Measurements from ENCODE around the gene CBLL1. TPM values are rescaled to one million over a fixed set of nuclear protein-coding genes. Genes with fewer than 3 reads are reported as not detected.

The CBLL1 gene
- total RNA-seq, 1 donor from 2014 or later: 18.9 TPM

Other genes starting within 250 kb of the CBLL1 start
- 34.7 and 59.9 TPM in 2 replicates for gene COG5, start 180.2 kb upstream of the CBLL1 start, total RNA-seq
- gene DUS4L, start 180.2 kb upstream of the CBLL1 start, total RNA-seq: 4.9 and 6.1 TPM in 2 replicates
- 98.2 and 109 TPM in 2 replicates for gene BCAP29, start 163.9 kb upstream of the CBLL1 start, total RNA-seq
- 8.0 and 9.4 TPM in 2 replicates for gene SLC26A4, start 83.3 kb upstream of the CBLL1 start, total RNA-seq
- gene SLC26A3, start 59.1 kb downstream of the CBLL1 start, total RNA-seq: not detected in 2 replicates
- 53.8 and 151 TPM in 2 replicates for gene DLD, start 147.0 kb downstream of the CBLL1 start, total RNA-seq

Measured in dermis blood vessel endothelial cell (primary cell).